IPS-11a (cell line): Measurements from ENCODE around the gene IL1RAP.
"Not testable (repeated sequence)": the region's sequence is repeated elsewhere in the genome, so short reads cannot be mapped to it uniquely, and the experiment has no call there.

Experiments used
- H3K4me3 ChIP-seq: one replicate; pipeline ENCODE4 v1.5.1; 2013; ENCODE audit warnings: low read depth, low read length, control low read depth

The IL1RAP gene

GRCh38 chr3:190513409-190514370 lies at the start of gene IL1RAP:
IL1RAP (plus strand) TSS chr3:190514085; CDS start chr3:190564290, 50,205 bp downstream.
- H3K4me3 ChIP-seq: peak within 1 kb of the TSS; percentile 71

GRCh38 chr3:190467922-190468321 lies 46.0 kb upstream of the IL1RAP start:
- H3K4me3 ChIP-seq: no peak overlapping the region

- not testable (repeated sequence) for H3K4me3 ChIP-seq
Observed at GRCh38 chr3:190473261-190473660, 40.6 kb upstream of the IL1RAP start.

GRCh38 chr3:190481779-190482178 lies 32.1 kb upstream of the IL1RAP start:
- no peak overlapping the region for H3K4me3 ChIP-seq

DNA sequence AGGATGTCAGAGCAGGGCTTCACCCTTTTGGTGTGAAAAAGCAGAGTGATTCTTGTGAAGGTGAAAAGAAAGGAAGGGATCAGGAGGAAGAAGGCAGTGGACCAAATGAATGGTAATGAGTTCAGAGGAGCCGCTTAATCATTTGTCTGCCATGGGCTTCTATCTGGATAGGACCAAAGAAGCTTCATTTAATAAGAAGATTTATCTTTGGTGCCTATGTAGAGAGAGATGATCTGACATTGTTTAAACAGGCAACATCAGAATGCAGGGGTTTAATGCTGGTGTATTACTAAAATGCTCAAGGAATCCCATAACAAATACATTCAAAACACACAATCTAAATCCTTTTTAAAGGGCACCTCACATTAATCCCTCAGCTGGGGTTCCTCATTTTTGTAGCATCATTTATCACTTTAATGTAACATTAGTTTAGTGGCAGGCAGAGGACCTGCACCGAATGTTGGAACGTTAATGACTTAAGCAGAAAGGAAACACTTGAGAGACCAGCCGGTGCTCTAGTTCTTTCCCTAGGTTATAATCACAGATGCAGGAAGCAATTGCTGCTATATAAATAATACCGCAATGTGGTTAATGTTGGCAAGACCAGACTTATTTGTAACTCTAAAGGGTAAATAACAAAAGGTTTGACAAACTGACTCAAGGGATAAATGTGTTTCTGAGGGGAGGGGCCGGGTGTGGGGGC lies 27.9 kb upstream of the IL1RAP start:
- no peak overlapping the region for H3K4me3 ChIP-seq

DNA sequence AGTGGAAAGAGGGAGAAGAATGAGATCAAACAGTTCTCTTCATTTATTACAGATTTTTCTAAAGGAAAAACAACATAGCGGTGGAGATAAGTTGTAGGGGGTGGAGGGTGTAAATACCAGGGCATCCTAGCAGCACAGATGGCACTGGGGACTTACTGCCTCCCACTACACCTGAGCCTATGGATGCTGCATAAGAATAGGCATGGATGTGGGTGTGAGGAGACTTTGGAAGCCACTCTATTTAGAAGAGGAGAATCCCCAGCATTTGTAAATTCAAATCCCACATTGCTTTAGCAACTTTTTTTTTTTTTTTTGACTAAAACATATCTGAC lies 27.4 kb upstream of the IL1RAP start:
- H3K4me3 ChIP-seq: no peak overlapping the region

GRCh38 chr3:190486908-190487607 lies 26.8 kb upstream of the IL1RAP start:
- no peak overlapping the region for H3K4me3 ChIP-seq

- no peak overlapping the region for H3K4me3 ChIP-seq
Observed at GRCh38 chr3:190491533-190492054, 22.3 kb upstream of the IL1RAP start.

- H3K4me3 ChIP-seq: no peak overlapping the region
Observed at GRCh38 chr3:190492129-190492528, 21.8 kb upstream of the IL1RAP start.

GRCh38 chr3:190492966-190493365 lies 20.9 kb upstream of the IL1RAP start:
- H3K4me3 ChIP-seq: no peak overlapping the region

DNA sequence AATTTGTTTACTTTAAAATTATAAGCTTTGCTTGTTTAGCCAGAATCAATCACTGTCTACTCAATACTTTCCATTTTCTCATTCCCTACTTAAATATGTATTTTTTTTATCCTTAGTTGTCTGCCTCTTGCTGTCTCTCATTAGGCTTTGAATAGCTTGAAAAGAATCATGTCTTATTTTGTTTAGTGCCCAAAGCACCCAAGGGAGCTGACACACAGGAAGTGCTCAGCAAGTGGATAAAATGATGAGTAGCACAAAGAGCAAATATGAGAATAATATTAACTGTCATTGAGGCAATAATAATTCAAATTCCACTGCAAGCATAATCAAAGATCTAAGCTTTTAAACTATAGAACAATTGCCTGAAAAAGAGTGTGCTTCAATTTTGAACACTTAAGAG lies 19.0 kb upstream of the IL1RAP start:
- H3K4me3 ChIP-seq: no peak overlapping the region

DNA sequence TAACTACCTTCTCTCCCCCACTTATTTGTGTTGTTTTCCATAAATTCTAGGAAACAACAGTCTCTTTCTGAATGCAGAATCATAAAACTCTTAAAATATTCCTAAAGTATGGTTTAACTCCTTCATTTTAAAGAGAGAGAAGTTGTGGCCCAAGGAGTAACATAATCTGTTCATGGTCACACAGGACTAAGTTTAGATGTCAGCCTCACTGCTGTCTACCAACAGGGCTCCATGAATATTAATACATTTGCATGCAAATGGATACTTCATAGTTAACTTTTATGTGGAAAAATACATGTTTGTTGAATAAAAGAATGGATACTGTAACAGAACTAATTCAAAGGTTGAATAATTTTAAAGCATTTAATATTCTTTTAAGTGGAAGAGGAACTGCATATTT lies 18.5 kb upstream of the IL1RAP start:
- H3K4me3 ChIP-seq: no peak overlapping the region

- H3K4me3 ChIP-seq: no peak overlapping the region
Observed at GRCh38 chr3:190495796-190496195, 18.1 kb upstream of the IL1RAP start.

GRCh38 chr3:190496859-190497258 lies 17.0 kb upstream of the IL1RAP start:
- no peak overlapping the region for H3K4me3 ChIP-seq

- H3K4me3 ChIP-seq: no peak overlapping the region
Observed at GRCh38 chr3:190497811-190498210, 16.1 kb upstream of the IL1RAP start.

DNA sequence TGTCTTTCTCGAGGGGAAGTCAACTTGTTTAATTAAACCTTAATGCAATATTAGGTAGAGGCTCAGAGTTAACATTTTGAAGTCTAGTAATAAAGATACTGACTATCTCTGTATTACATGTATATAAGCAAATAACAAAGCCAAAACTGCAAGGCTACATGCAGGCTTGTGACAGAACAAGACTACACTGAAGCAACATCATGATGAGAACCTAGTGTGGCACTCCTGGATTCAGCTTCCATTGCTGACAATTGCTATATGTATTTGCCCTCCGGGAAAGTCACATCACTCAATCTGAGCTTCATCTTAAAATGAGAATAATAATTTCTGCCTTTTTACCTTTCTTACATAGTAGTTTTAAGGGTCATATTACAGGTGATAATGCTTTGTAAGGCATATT lies 15.6 kb upstream of the IL1RAP start:
- no peak overlapping the region for H3K4me3 ChIP-seq

- no peak overlapping the region for H3K4me3 ChIP-seq
Observed at GRCh38 chr3:190499122-190499521, 14.8 kb upstream of the IL1RAP start.

- H3K4me3 ChIP-seq: no peak overlapping the region
Observed at GRCh38 chr3:190502946-190503345, 10.9 kb upstream of the IL1RAP start.

DNA sequence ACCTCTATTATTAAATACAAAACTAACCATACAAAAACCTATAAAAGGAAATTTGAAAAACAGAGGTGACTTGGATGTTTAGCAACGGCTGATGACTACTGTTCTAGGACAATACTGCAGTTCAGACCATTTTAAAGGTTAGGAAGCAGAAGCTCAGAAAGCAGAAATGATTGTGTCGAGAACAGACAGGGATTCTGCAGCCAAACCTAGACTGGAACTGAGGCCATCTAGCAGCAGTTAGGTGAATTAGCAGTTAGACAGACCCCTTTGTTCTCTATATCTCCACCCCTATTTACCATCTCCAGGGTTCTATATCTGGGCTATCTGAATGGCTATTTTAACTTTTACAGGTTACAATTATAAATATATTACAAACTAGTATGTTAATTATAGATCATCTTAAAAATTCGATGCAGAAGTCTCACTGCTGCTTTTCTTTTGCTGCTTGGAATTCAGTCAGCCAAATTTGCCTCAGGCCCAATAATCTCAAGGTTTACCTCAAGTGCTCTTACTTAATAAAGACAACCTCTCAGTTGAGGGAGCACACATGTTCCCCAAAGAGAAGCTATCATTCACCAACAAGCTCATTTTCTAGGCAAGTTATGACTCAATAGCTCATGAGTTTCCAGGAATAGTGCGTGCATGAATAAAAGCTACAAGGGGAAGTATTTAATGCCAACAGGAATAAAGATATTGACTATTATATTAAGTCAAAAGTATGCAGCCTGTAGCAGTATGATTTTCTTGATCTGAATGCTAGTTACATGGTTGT lies 9.3 kb upstream of the IL1RAP start:
- H3K4me3 ChIP-seq: no peak overlapping the region

- no peak overlapping the region for H3K4me3 ChIP-seq
Observed at GRCh38 chr3:190505381-190506003, 8.4 kb upstream of the IL1RAP start.
